OCI-LY1 (cell line): Measurements from ENCODE around the gene GPR180.

Experiments used
- H2AFZ ChIP-seq: fragments of 200-600 bp; sonication (generic), shearing (Covaris generic); 2 replicates; pipeline ENCODE4 v1.6.0; 2014; ENCODE audit warnings: antibody characterized with exemption, mild to moderate bottlenecking, low read length
- H3F3A ChIP-seq: fragments of 200-600 bp; sonication (generic), shearing (Covaris generic); 2 replicates; pipeline ENCODE4 v1.6.0; 2014; ENCODE audit warnings: mild to moderate bottlenecking, antibody characterized with exemption, low read length, moderate library complexity; ENCODE audit not compliant: insufficient read depth
- H3K27ac ChIP-seq: fragments of 200-600 bp; sonication (generic); 2 replicates; pipeline ENCODE4 v1.5.1; 2014; ENCODE audit warnings: low read length, mixed run types, mild to moderate bottlenecking, low read depth; ENCODE audit not compliant: poor library complexity, severe bottlenecking
- H3K27me3 ChIP-seq: fragments of 200-600 bp; sonication (generic); 2 replicates; pipeline ENCODE4 v1.6.0; 2014; ENCODE audit warnings: antibody characterized with exemption, mild to moderate bottlenecking, low read length, moderate library complexity; ENCODE audit not compliant: insufficient read depth
- H3K36me3 ChIP-seq: fragments of 200-600 bp; sonication (generic); 2 replicates; pipeline ENCODE4 v1.6.1; 2014; ENCODE audit warnings: mild to moderate bottlenecking, antibody characterized with exemption, low read length, moderate library complexity, mixed read lengths; ENCODE audit not compliant: insufficient read depth
- H3K4me1 ChIP-seq: fragments of 200-600 bp; sonication (generic); 2 replicates; pipeline ENCODE4 v1.5.1; 2014; ENCODE audit warnings: mild to moderate bottlenecking, low read length, moderate library complexity; ENCODE audit not compliant: insufficient read depth, severe bottlenecking
- H3K4me2 ChIP-seq: fragments of 200-600 bp; sonication (generic), shearing (Covaris generic); 2 replicates; pipeline ENCODE4 v1.6.1; 2014; ENCODE audit warnings: low read length
- H3K4me3 ChIP-seq: fragments of 200-600 bp; sonication (generic); 2 replicates; pipeline ENCODE4 v1.5.1; 2014; ENCODE audit warnings: low read length, low read depth, mild to moderate bottlenecking, mixed read lengths; ENCODE audit not compliant: poor library complexity, severe bottlenecking
- H3K79me2 ChIP-seq: fragments of 200-600 bp; shearing (Covaris generic); 2 replicates; pipeline ENCODE4 v1.6.1; 2016; ENCODE audit warnings: mixed run types, low read length, mixed read lengths; ENCODE audit not compliant: insufficient read depth
- H3K9ac ChIP-seq: fragments of 200-600 bp; sonication (generic), shearing (Covaris generic); 2 replicates; pipeline ENCODE4 v1.6.1; 2014; ENCODE audit warnings: mild to moderate bottlenecking, low read length, mixed read lengths
- H3K9me2 ChIP-seq: fragments of 200-600 bp; sonication (generic), shearing (Covaris generic); 2 replicates; pipeline ENCODE4 v1.6.1; 2014; ENCODE audit warnings: low read depth, mild to moderate bottlenecking, low read length, mixed read lengths
- H3K9me3 ChIP-seq: fragments of 200-600 bp; shearing (Covaris generic); 2 replicates; pipeline ENCODE4 v1.6.1; 2014; ENCODE audit warnings: low read length, mixed read lengths
- H4K20me1 ChIP-seq: fragments of 200-600 bp; sonication (generic), shearing (Covaris generic); 2 replicates; pipeline ENCODE4 v1.6.0; 2016; ENCODE audit warnings: mild to moderate bottlenecking, low read length; ENCODE audit not compliant: insufficient read depth
- EZH2 ChIP-seq: fragments of 200-600 bp; sonication (generic), shearing (Covaris generic); IDR thresholded peaks from 2 replicates; pipeline ENCODE4 v1.8.0; 2017; ENCODE audit warnings: borderline replicate concordance, mixed run types, mild to moderate bottlenecking, antibody characterized with exemption, low read length, moderate library complexity, mixed read lengths
- TF ChIP-seq, protein P1 (sequence below): fragments of 200-600 bp; sonication (generic), shearing (Covaris generic); IDR thresholded peaks from 2 replicates; pipeline ENCODE4 v1.5.1; 2017; ENCODE audit warnings: mild to moderate bottlenecking, antibody characterized with exemption, low read length, moderate library complexity, mixed read lengths

GPR180 gene

DNA sequence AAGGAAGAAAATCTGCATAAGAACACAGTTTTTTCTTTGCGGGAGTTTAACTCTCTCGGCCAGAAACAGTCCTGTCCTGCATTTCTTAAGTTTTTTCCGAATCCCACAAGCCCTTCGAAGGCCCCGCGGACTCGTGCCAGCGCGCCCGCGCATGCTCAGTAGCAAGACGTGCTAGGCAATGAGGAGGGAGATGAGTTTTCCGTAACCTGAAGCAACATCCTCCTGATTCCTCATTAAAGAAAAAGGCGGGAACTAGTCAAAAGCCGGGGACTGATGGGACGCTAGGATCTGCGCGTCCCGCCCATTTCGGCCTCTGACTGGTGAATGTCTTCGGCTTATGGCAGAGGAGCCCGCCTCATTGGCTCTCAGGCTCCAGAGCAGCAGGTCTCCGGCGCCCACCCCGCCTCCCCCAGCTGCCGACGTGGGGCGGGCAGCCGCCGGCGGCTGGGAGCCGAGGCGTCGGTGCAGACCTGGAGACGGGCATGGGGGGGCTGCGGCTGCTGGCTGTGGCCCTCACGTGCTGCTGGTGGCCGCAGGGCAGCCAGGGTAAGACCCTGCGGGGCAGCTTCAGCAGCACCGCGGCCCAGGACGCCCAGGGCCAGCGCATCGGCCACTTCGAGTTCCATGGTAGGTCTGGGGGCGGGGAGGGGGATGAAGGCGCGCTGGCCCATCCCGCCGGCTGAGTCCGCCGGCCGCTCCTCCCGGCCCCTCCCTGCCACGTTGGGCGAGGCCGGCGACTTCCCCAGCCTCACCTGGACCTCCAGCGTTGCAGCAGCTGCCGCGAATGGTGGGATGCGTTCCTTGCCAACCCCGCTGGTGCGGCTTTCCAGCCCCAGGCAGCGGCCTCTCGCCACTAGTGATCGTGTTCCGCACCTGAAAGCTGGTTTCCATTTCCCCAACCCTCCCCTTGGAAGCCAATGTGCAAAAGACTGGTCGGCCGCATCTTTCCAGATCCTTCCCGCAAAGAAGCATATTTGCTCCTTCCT is at the start of gene GPR180:
TSS of gene GPR180 (plus strand) at position 412 of the 986 bp plus-strand sequence. CDS start at position 483, 71 bp downstream.
- Histone ChIP-seq H3K4me1 (peaks cover 17% of the 10 kb centered on the region), H3K4me2 (peak within 1 kb of the TSS; percentile 82), H3K27ac (peak within 1 kb of the TSS; percentile 14), H3K9me3 (no peaks in the 10 kb centered on the region), H3K79me2 (peaks cover 13% of the 10 kb centered on the region), H3K9me2 (no peaks in the 10 kb centered on the region), H3K4me3 (peak within 1 kb of the TSS; percentile 68), H3K9ac (peak within 1 kb of the TSS; percentile 66), H4K20me1 (no peaks in the 10 kb centered on the region), H3F3A (peaks cover 10% of the 10 kb centered on the region), H3K36me3 (peaks cover 17% of the 10 kb centered on the region), H3K27me3 (no peaks in the 10 kb centered on the region), H2AFZ (no peak within 1 kb of the TSS)
- TF ChIP-seq, protein P1, sequence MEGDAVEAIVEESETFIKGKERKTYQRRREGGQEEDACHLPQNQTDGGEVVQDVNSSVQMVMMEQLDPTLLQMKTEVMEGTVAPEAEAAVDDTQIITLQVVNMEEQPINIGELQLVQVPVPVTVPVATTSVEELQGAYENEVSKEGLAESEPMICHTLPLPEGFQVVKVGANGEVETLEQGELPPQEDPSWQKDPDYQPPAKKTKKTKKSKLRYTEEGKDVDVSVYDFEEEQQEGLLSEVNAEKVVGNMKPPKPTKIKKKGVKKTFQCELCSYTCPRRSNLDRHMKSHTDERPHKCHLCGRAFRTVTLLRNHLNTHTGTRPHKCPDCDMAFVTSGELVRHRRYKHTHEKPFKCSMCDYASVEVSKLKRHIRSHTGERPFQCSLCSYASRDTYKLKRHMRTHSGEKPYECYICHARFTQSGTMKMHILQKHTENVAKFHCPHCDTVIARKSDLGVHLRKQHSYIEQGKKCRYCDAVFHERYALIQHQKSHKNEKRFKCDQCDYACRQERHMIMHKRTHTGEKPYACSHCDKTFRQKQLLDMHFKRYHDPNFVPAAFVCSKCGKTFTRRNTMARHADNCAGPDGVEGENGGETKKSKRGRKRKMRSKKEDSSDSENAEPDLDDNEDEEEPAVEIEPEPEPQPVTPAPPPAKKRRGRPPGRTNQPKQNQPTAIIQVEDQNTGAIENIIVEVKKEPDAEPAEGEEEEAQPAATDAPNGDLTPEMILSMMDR: no peak
- TF ChIP-seq EZH2: no peak

DNA sequence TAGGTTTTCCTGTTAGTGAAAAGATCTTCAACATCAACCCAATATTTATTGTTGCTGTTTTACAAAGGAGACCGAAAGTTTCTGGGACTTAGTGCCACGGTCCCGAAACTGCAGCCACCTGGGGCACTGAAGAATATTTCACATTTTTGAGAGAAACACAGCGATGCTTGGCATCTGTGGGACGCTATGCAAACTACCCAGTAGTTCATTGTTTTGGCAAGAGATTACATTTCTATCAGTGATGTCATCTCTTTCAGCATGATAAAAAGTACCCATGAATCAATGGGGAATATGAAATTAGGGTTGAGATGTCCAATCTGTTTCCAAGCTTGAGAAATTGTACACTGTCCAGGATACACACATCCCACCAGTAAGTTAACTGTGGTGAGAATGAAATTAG is 49.6 kb upstream of the GPR180 start:
- Histone ChIP-seq H3F3A (no peaks in the 10 kb centered on the region), H3K4me2 (peak overlapping the region; percentile 45), H3K27me3 (no peaks in the 10 kb centered on the region), H4K20me1 (no peaks in the 10 kb centered on the region), H3K36me3 (no peaks in the 10 kb centered on the region), H3K4me3 (peak overlapping the region; percentile 32), H3K9ac (no peak overlapping the region), H3K9me3 (no peaks in the 10 kb centered on the region), H3K27ac (no peak overlapping the region), H3K79me2 (no peaks in the 10 kb centered on the region), H3K4me1 (peaks cover 34% of the 10 kb centered on the region), H2AFZ (no peak overlapping the region), H3K9me2 (no peaks in the 10 kb centered on the region)
- TF ChIP-seq, protein P1: no peak
- no peak for TF ChIP-seq EZH2

DNA sequence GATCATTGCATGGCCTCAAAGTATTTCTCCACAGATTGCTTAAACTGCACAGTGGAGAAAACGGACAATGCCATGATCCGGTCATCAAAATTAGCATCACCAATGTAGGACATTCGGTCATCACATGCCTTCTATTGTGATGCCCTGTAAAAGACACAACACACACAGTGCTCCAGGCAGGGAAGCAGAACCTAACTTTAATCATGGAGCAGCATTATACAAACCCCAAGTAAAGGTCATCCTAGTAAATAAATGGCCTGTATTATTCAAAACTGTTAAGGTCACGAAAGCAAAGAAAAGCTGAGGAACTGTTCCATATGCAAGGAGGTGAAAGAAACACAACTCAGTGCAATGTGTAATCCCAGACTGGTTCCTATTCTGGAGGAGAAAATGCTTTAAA is 47.9 kb upstream of the GPR180 start:
- Histone ChIP-seq H3K4me2 (no peak overlapping the region), H3K9me2 (no peaks in the 10 kb centered on the region), H4K20me1 (no peaks in the 10 kb centered on the region), H3K9ac (no peak overlapping the region), H2AFZ (no peak overlapping the region), H3K27ac (no peak overlapping the region), H3K4me1 (peaks cover 27% of the 10 kb centered on the region), H3K79me2 (no peaks in the 10 kb centered on the region), H3K9me3 (peaks cover 3% of the 10 kb centered on the region; the same call in 1 of the 2 replicates), H3F3A (no peaks in the 10 kb centered on the region), H3K27me3 (no peaks in the 10 kb centered on the region), H3K4me3 (no peak overlapping the region), H3K36me3 (no peaks in the 10 kb centered on the region)
- TF ChIP-seq, protein P1: no peak
- TF ChIP-seq EZH2: no peak
